Gastroesophageal sphincter (tissue), 4 donors: Measurements from ENCODE around the gene GLI3. TPM values are rescaled to one million over a fixed set of nuclear protein-coding genes. Genes with fewer than 3 reads are reported as not detected.
A peak's percentile ranks its signal among the peaks of the same experiment; 100 is the strongest.

Source experiments
- ATAC-seq: fragments of 150-250 bp; one replicate; pipeline ENCODE4 v1.9.1; 2016; ENCODE audit warnings: mild to moderate bottlenecking, moderate library complexity
- H3K27ac ChIP-seq, 4 donors: fragments of 200-600 bp; sonication (generic) in 3 of 4; 1 replicate in 3 of 4; 2 replicates in 1 of 4; pipeline ENCODE4 v1.5.1; 2016 to 2019
- H3K27me3 ChIP-seq: fragments of 200-600 bp; sonication (generic); one replicate; pipeline ENCODE4 v1.5.1; 2019
- H3K36me3 ChIP-seq, 2 donors: fragments of 200-600 bp; sonication (generic); one replicate each; pipeline ENCODE4 v1.5.1; 2019; ENCODE audit warnings: control low read depth in 1 of 2
- H3K4me1 ChIP-seq, 3 donors: fragments of 200-600 bp; sonication (generic); 1 replicate in 2 of 3; 2 replicates in 1 of 3; pipeline ENCODE4 v1.5.1; 2016 to 2019; ENCODE audit warnings: control low read depth in 2 of 3
- H3K4me3 ChIP-seq, 2 donors: fragments of 200-600 bp; sonication (generic); one replicate each; pipeline ENCODE4 v1.5.1; 2019; ENCODE audit warnings: mild to moderate bottlenecking in 1 of 2, moderate library complexity in 1 of 2
- H3K9me3 ChIP-seq, 3 donors: fragments of 200-600 bp; sonication (generic); one replicate each; pipeline ENCODE4 v1.5.1; 2017 to 2019; ENCODE audit warnings: control low read depth in 2 of 3
- EP300 ChIP-seq: sonication (generic); formaldehyde crosslinking; IDR thresholded peaks from one replicate; pipeline ENCODE4 v1.6.1; 2017; ENCODE audit warnings: antibody characterized with exemption, mild to moderate bottlenecking
- POLR2A ChIP-seq, 2 donors: fragments of 450-650 bp; IDR thresholded peaks; one replicate each; pipeline ENCODE4 v1.6.1; 2017; ENCODE audit warnings: antibody characterized with exemption in 2 of 2, mild to moderate bottlenecking in 2 of 2, moderate library complexity in 1 of 2
- POLR2AphosphoS5 ChIP-seq: sonication (generic); formaldehyde crosslinking; IDR thresholded peaks from one replicate; pipeline ENCODE4 v1.6.1; 2017; ENCODE audit warnings: antibody characterized with exemption
- WGBS, 2 donors: methylation state at CpG; one replicate each; pipeline ENCODE4 v1.1.5; 2018; ENCODE audit warnings: low coverage in 1 of 2; 5-methylcytosine and 5-hydroxymethylcytosine counted together
- total RNA-seq, 4 donors: library from RNA; depleted of rRNA; stranded (reverse); fragments of >200 nt; gene quantifications; one replicate each; pipeline ENCODE4 v1.1.0, GENCODE V29; 2016
- TF ChIP-seq, protein P1 (sequence below), 4 experiments: fragments of 200-600 bp in 2 of 4; fragments of 450-650 bp in 2 of 4; sonication (generic) in 1 of 4; IDR thresholded peaks; one replicate each; pipeline ENCODE4 v1.5.1; 2017 to 2019; ENCODE audit warnings: antibody characterized with exemption in 4 of 4, mild to moderate bottlenecking in 2 of 4, moderate library complexity in 2 of 4

Gene GLI3
- total RNA-seq, 4 donors from 2014 or later = 7.3 to 18.2 (median 12.6) TPM

DNA sequence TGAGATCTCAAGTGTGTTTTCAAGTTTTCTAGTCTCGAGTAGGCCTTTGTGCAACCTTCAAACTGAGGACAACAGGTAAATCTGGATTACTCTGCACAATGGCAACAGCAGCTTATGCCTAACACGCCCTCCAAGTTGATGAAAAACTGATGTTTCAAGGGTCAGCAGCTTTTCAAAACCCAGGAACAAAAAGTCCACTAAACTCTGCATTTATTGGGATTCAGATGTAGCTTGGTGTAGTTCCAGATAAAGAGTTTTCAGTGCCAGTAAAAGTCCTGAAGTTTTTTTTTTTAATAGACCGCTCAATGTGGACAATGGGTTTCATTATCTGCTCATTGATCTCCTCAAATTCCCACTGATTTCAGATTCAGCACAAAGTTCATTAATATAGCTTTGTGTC lies 259.3 kb downstream of the GLI3 start:
- no peak for ATAC-seq
- H3K27ac ChIP-seq = peak overlapping the region in 1 of 4 donors; percentile 31

DNA sequence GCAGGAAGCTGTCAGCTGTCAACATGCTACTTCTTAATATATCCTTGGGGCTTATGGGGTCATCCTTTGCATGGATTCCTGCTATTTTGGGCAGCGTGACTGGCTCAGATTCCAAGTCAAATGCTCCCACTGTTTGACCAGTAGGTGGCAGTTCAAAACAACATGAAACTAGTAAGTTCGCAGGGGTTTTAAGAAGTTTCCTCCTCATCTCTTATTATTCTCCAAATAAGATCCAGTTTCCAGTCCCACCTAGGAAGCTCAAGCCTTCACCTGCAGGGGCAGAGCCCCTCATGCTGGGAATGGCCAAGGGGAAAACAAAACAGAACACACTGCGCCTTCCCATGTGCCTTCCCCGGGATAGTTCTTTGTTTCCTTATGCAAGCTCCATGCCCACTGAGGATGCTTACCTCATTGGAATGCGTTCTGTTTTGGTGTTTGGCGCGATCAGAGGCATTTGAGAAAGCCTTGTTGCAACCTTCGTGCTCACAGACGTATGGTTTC lies 259.8 kb downstream of the GLI3 start:
- TF ChIP-seq POLR2AphosphoS5 = no peak
- TF ChIP-seq, protein P1, sequence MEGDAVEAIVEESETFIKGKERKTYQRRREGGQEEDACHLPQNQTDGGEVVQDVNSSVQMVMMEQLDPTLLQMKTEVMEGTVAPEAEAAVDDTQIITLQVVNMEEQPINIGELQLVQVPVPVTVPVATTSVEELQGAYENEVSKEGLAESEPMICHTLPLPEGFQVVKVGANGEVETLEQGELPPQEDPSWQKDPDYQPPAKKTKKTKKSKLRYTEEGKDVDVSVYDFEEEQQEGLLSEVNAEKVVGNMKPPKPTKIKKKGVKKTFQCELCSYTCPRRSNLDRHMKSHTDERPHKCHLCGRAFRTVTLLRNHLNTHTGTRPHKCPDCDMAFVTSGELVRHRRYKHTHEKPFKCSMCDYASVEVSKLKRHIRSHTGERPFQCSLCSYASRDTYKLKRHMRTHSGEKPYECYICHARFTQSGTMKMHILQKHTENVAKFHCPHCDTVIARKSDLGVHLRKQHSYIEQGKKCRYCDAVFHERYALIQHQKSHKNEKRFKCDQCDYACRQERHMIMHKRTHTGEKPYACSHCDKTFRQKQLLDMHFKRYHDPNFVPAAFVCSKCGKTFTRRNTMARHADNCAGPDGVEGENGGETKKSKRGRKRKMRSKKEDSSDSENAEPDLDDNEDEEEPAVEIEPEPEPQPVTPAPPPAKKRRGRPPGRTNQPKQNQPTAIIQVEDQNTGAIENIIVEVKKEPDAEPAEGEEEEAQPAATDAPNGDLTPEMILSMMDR (IDR thresholded peaks at IDR 0.05) = peak; percentile 54 to 77 (median 70)
- Histone ChIP-seq H3K36me3 (peaks cover 0 to 41% of the 10 kb centered on the region in 2 donors), H3K27me3 (no peaks in the 10 kb centered on the region), H3K4me3 (no peak overlapping the region), H3K27ac (peak overlapping the region in 1 of 4 donors; percentile 31), H3K4me1 (peaks cover 0 to 58% (median 18%) of the 10 kb centered on the region in 3 donors), H3K9me3 (no peaks in the 10 kb centered on the region)
- ATAC-seq = no peak
- WGBS, 2 donors = 41 to 46% methylated on average over 4 to 9 of the region's 9 CpGs

More for the DNA sequence above, 259.3 kb downstream of the GLI3 start:
- WGBS, 2 donors = 78 to 80% methylated on average over 1 to 3 of the region's 3 CpGs
- H3K4me1 ChIP-seq = peaks cover 0 to 58% (median 18%) of the 10 kb centered on the region in 3 donors
- no peaks in the 10 kb centered on the region for H3K9me3 ChIP-seq
- TF ChIP-seq POLR2A (IDR thresholded peaks at IDR 0.05) = no peak
- no peak for TF ChIP-seq POLR2AphosphoS5
- no peak for TF ChIP-seq EP300
- TF ChIP-seq, protein P1 (IDR thresholded peaks at IDR 0.05) = no peak
- H3K36me3 ChIP-seq = peaks cover 0 to 36% of the 10 kb centered on the region in 2 donors
- H3K4me3 ChIP-seq = no peak overlapping the region
- H3K27me3 ChIP-seq = no peaks in the 10 kb centered on the region

DNA sequence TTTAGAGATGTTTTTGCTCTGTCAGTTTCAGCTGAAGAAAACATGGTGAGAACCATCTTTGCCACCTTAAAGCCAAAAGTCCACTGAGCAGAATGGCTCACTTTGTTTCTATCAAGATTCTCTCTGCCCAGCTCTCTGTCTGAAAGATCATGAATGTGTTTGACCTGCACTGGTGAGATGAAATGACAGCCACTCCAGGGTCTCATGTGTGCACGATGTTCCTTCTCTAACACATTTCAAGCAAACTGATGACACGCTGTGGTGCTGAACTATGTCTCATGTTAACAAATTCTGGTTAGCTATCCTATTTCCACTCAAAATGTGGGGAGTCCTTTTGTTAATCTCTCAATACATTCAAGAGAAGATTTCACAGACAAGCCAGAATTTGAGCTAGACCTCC lies 260.6 kb downstream of the GLI3 start:
- no peak for ATAC-seq
- Histone ChIP-seq H3K4me3 (no peak overlapping the region), H3K9me3 (no peaks in the 10 kb centered on the region), H3K4me1 (peaks cover 0 to 54% (median 17%) of the 10 kb centered on the region in 3 donors), H3K27me3 (no peaks in the 10 kb centered on the region), H3K36me3 (peaks cover 0 to 49% of the 10 kb centered on the region in 2 donors), H3K27ac (peak overlapping the region in 2 of 4 donors; percentile 18 to 31)
- TF ChIP-seq POLR2AphosphoS5 (no peak), POLR2A (IDR thresholded peaks at IDR 0.05) (no peak), EP300 (no peak)
- TF ChIP-seq, protein P1 (IDR thresholded peaks at IDR 0.05) = no peak
- 86 to 95% methylated on average over 2 of the region's 2 CpGs for WGBS, 2 donors

DNA sequence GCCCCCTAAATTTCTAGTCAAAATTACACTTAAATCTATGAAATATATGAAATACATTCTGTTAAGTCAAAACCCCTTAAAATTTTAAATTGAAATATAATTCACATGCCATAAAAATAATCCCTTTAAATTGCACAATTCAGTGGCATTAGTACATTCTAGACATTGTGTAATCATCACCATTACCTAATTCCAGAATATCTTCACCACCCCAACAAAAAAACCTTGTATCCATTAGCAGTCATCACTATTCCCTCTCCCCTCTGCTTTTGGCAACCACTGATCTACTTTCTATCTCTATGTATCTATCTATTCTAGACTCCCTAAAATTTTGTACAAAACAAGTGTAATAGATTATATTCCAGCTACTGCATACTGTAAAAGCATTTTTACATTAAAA lies 261.2 kb downstream of the GLI3 start:
- no peaks in the 10 kb centered on the region for H3K9me3 ChIP-seq
- H3K27ac ChIP-seq = peak overlapping the region in 1 of 4 donors; percentile 31
- peaks cover 0 to 49% (median 11%) of the 10 kb centered on the region in 3 donors for H3K4me1 ChIP-seq
- no peak overlapping the region for H3K4me3 ChIP-seq
- no peaks in the 10 kb centered on the region for H3K27me3 ChIP-seq
- H3K36me3 ChIP-seq = peaks cover 0 to 49% of the 10 kb centered on the region in 2 donors
- no peak for ATAC-seq
- TF ChIP-seq POLR2A (IDR thresholded peaks at IDR 0.05) (no peak), POLR2AphosphoS5 (no peak)
- TF ChIP-seq, protein P1 (IDR thresholded peaks at IDR 0.05) = no peak

DNA sequence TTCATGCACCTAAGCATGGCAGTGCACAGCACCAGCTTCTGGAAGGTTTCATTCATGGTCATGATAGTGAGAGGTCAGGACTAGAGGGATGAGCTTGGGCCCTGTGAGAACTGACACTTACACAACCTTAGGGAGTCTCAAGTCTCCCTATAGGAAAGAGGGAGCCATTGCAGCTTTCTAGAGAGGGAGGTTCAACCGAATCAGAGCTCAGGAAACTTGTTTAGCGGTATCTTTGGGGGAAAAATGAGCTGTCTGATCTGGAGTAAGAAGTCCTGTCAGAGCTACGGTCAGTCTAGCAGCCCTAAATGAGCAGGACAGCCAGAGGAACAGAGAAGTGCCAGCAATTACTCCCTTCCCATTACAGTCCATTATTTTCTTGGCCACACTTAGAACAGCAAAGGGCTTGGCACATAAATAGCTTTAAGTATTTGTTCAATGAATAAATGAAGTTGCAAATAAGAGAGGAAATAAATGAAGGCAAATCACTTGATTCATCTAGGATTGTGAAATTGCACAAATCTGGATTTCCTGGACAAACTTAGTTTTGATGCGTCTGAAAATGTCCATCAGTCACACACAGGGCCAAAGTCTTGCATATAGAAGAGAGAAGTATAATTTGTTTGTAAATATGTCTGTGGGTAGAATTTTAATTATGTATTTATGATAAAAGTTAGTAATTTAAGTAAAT lies 262.0 kb downstream of the GLI3 start:
- H3K4me3 ChIP-seq = no peak overlapping the region
- peaks cover 0 to 40% (median 6%) of the 10 kb centered on the region in 3 donors for H3K4me1 ChIP-seq
- peaks cover 0 to 49% of the 10 kb centered on the region in 2 donors for H3K36me3 ChIP-seq
- H3K27ac ChIP-seq = peak overlapping the region in 2 of 4 donors; percentile 3 to 6
- no peaks in the 10 kb centered on the region for H3K27me3 ChIP-seq
- H3K9me3 ChIP-seq = no peaks in the 10 kb centered on the region
- no peak for TF ChIP-seq EP300
- TF ChIP-seq POLR2AphosphoS5 = no peak
- TF ChIP-seq, protein P1 (IDR thresholded peaks at IDR 0.05) = no peak
- TF ChIP-seq POLR2A (IDR thresholded peaks at IDR 0.05) = no peak
- ATAC-seq = peak; percentile 42
- 70 to 74% methylated on average over 2 to 4 of the region's 4 CpGs for WGBS, 2 donors
